Body of pancreas (tissue), 4 donors: ENCODE results near the gene UBE2Q1. TPM values are rescaled to one million over a fixed set of nuclear protein-coding genes. Genes with fewer than 3 reads are reported as not detected.
A peak's percentile ranks its signal among the peaks of the same experiment; 100 is the strongest.

Experiments used
- ATAC-seq: fragments of 150-250 bp; one replicate; pipeline ENCODE4 v1.9.1; 2016
- DNase-seq, 4 donors: peaks; one replicate each; pipeline ENCODE4 v3.0.0-alpha.2; 2019
- H3K27ac ChIP-seq, 4 donors: fragments of 200-600 bp; sonication (generic); 1 replicate in 3 of 4; 2 replicates in 1 of 4; pipeline versions ENCODE4 v1.5.1 to v1.6.1; 2016 to 2019; ENCODE audit warnings: mild to moderate bottlenecking in 1 of 4, mixed read lengths in 1 of 4, moderate library complexity in 1 of 4
- H3K27me3 ChIP-seq, 2 donors: fragments of 200-600 bp; sonication (generic); one replicate each; pipeline ENCODE4 v1.6.0; 2016; ENCODE audit warnings: mild to moderate bottlenecking in 1 of 2
- H3K36me3 ChIP-seq, 2 donors: fragments of 200-600 bp; sonication (generic); replicated peaks in 1 of 2; 2 replicates each; pipeline ENCODE4 v1.5.1; 2016; ENCODE audit warnings: low read depth in 2 of 2; ENCODE audit not compliant: insufficient read depth in 1 of 2
- H3K4me1 ChIP-seq: fragments of 200-600 bp; sonication (generic); one replicate; pipeline ENCODE4 v1.6.0; 2016
- H3K4me3 ChIP-seq, 2 donors: fragments of 200-600 bp; sonication (generic); 1 replicate in 1 of 2; 2 replicates in 1 of 2; pipeline ENCODE4 v1.5.1; 2016 to 2019
- H3K9me3 ChIP-seq, 3 donors: fragments of 200-600 bp; sonication (generic); 1 replicate in 2 of 3; 2 replicates in 1 of 3; pipeline ENCODE4 v1.5.1; 2016
- CTCF ChIP-seq, 7 experiments: fragments of 450-650 bp in 4 of 7; fragments of 200-600 bp in 3 of 7; sonication (generic) in 3 of 7; IDR thresholded peaks; one replicate each; pipeline ENCODE4 v1.5.1; 2016 to 2019; ENCODE audit warnings: antibody characterized with exemption in 7 of 7
- POLR2A ChIP-seq, 3 donors: fragments of 450-650 bp; IDR thresholded peaks; one replicate each; pipeline ENCODE4 v1.6.1; 2016; ENCODE audit warnings: antibody characterized with exemption in 3 of 3, mild to moderate bottlenecking in 2 of 3
- WGBS, 2 donors: methylation state at CpG; one replicate each; pipeline ENCODE4 v1.1.5; 2017; 5-methylcytosine and 5-hydroxymethylcytosine counted together
- intact Hi-C: fragments of 100-400 bp; cut with DNase I; formaldehyde crosslinking; loops from one replicate; pipeline ENCODE4 v1.15.1; 2023
- total RNA-seq, 2 donors: library from RNA; depleted of rRNA; stranded (reverse); fragments of >200 nt; gene quantifications; one replicate each; pipeline ENCODE4 v1.1.0, GENCODE V29; 2016

Gene UBE2Q1
- total RNA-seq, 2 donors from 2014 or later: 19.8 to 25.7 TPM

- Histone ChIP-seq H3K4me3 (no peak within 1 kb of the TSS), H3K4me1 (peaks cover 11% of the 10 kb centered on the region), H3K27me3 (peaks cover 0 to 4% of the 10 kb centered on the region in 2 donors), H3K36me3 (no peaks in the 10 kb centered on the region), H3K9me3 (no peaks in the 10 kb centered on the region), H3K27ac (peak within 1 kb of the TSS in 1 of 4 donors; percentile 10)
- intact Hi-C loops: loop anchor here (10.0 kb wide), 1 partner anchor 317 kb away; no protein-coding TSS in a partner anchor
- WGBS, 2 donors: 3 to 11% methylated on average over 22 to 53 of the region's 53 CpGs
- no peak for TF ChIP-seq POLR2A (IDR thresholded peaks at IDR 0.05)
- TF ChIP-seq CTCF (IDR thresholded peaks at IDR 0.05): peak in 2 of 7 experiments; percentile 23 to 33
- peak; percentile 73 to 82 (median 78) for DNase-seq
- ATAC-seq: peak; percentile 97
Observed at GRCh38 chr1:154567386-154568156, 9.1 kb upstream of the UBE2Q1 start, which contains the start of gene CHRNB2. Gene CHRNB2, plus strand, starts transcription at chr1:154567778. Its CDS starts 267 bp downstream, at chr1:154568045.

- no peak overlapping the region for H3K4me3 ChIP-seq
- H3K27ac ChIP-seq: no peak overlapping the region
- peaks cover 11% of the 10 kb centered on the region for H3K4me1 ChIP-seq
- ATAC-seq: no peak
- no peaks in the 10 kb centered on the region for H3K36me3 ChIP-seq
- 73 to 82% methylated on average over 6 of the region's 6 CpGs for WGBS, 2 donors
- H3K9me3 ChIP-seq: no peaks in the 10 kb centered on the region
- peaks cover 0 to 4% of the 10 kb centered on the region in 2 donors for H3K27me3 ChIP-seq
- intact Hi-C loops: loop anchor here (10.0 kb wide), 1 partner anchor 319 kb away; no protein-coding TSS in a partner anchor
- no peak for TF ChIP-seq POLR2A (IDR thresholded peaks at IDR 0.05)
- no peak for TF ChIP-seq CTCF (IDR thresholded peaks at IDR 0.05)
- DNase-seq: no peak
Observed at GRCh38 chr1:154565876-154566275, 7.4 kb upstream of the UBE2Q1 start.

- Histone ChIP-seq H3K27me3 (no peaks in the 10 kb centered on the region), H3K27ac (peak overlapping the region; percentile 80 to 96 (median 92)), H3K4me1 (peaks cover 30% of the 10 kb centered on the region), H3K36me3 (peaks cover 9 to 10% of the 10 kb centered on the region in 2 donors), H3K9me3 (no peaks in the 10 kb centered on the region), H3K4me3 (peak overlapping the region in 1 of 2 donors; percentile 35)
- DNase-seq (peak; percentile 91 to 95 (median 94)), ATAC-seq (peak; percentile 74)
- 4 to 5% methylated on average over 8 to 13 of the region's 13 CpGs for WGBS, 2 donors
- TF ChIP-seq POLR2A (IDR thresholded peaks at IDR 0.05) (no peak), CTCF (IDR thresholded peaks at IDR 0.05) (peak; percentile 79 to 99 (median 97))
- intact Hi-C loops: loop anchor here (10.0 kb wide), 1 partner anchor 325 kb away; no protein-coding TSS in a partner anchor
Observed at GRCh38 chr1:154559466-154560044, 1.1 kb upstream of the UBE2Q1 start.

GRCh38 chr1:154558720-154559465 lies 431 bp upstream of the UBE2Q1 start:
- H3K36me3 ChIP-seq: peaks cover 16% of the 10 kb centered on the region in 2 donors
- H3K4me1 ChIP-seq: peaks cover 30% of the 10 kb centered on the region
- WGBS, 2 donors: 0 to 1% methylated on average over 21 to 55 of the region's 57 CpGs
- no peaks in the 10 kb centered on the region for H3K27me3 ChIP-seq
- DNase-seq: peak; percentile 99 to 100 (median 99)
- no peaks in the 10 kb centered on the region for H3K9me3 ChIP-seq
- ATAC-seq: peak; percentile 93
- intact Hi-C loops: no loop called here
- TF ChIP-seq POLR2A (IDR thresholded peaks at IDR 0.05): peak in 2 of 3 donors; percentile 66 to 67
- peak in 1 of 7 experiments; percentile 29 for TF ChIP-seq CTCF (IDR thresholded peaks at IDR 0.05)
- H3K4me3 ChIP-seq: peak overlapping the region in 1 of 2 donors; percentile 35
- peak overlapping the region; percentile 80 to 96 (median 92) for H3K27ac ChIP-seq
